Measurements from ENCODE around the gene CD44.
A peak's percentile ranks its signal among the peaks of the same experiment; 100 is the strongest.

CD44 gene

DNA sequence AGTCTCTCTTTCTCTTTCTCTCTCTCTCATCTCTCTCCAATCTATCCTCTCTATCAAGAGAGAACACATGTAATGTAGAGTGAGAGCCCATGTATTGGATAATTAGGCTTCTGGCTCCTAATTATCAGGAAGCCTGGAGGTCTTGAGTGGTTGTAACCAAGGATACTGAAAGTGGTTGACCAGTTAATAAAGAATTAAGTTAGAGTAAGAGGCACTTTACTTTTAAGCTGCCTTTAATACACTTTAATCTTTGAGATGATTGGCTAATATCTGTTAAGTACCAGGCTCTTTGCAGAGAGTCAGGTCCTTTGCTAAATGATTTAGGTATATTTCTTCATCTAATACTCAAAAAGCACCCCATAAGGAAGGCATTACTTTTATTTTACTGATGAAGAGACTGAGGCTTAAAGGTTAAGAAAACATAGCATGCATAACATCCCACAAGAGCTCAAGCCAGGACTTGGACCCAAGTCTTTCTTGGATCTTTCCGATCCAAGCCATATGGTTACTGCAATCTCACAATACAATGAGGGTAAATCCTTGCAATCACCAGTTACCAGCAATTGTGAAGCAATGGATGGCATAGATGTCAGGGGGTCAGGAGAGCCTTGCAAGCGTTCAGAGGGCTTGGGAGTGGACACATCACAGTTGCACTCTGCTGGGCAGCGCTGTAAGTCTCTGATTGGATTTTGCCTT is 22.1 kb downstream of the CD44 start:
- no peak for DNase-seq

DNA sequence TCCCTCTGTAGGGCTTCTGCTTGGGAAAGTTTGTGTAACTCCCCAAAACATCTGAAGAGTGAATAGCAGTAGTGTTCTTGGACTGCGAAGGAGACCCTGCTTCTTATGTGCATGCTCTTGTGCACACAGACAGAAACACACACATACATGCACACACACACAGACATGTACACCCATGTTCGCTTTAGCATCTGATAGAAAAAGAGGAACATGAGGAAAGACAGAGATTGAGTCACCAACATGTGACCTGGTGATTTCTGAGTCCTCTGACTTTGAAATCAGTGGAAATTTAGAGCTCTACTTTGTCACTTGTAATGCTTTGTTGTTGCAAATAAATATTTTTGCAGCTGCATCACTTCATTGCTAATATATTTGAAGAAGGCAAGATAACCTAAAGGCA is 23.8 kb downstream of the CD44 start:
- DNase-seq, result no peak

DNA sequence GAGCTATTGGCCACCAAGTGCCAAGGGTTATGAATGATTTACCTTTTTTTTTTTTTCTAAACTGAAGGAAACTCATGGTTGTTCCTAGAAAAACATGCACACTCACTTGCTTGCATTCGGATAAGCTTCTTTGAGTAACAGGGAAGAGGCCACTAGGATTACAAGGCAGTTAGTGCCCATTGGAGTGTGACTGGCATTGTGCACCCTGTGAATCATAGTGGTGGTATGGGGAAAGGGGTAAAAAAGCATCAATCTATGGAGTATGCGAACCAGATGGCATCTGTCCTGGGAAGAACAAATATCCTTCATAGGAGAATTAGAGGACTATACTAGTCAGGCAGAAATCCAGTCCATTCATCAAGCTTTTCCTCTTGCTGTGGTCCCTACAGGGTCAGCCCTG is 24.2 kb downstream of the CD44 start:
- DNase-seq, result no peak

DNA sequence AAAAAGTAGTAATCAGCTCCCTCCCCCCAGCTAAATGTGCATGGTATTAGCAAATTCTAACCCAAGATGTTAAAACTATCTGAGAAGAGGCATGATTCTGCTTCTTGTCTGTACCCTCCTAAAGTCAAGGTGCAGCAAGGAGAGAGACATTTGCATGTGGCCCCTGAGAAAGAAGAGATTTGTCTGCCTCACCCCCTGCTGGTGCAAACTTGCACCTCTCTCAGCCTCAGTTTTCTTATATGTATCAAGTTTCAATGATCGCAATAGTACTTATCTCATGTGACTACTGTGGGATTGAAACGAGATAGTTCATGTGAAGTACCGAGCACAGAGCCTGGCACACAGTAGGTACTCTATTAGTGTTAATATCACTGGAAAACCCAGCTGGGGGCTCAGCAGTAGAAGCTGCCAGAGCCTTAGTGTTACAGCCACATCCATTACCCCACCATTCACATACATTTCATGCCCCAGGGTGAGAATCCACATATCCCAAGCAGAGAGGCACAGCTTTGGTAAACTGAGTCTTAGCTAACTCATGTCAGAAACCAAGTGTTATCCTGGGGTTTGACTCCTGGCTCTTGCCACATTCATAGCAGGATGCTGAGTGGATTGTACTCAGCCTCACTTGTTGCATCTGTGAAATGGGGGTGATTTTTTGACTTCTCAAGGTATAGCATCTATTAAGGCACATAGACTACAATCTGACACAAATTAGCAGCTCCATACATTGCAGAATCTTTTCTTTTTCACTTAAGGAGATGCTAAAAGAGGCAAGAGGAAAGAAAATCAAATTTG is 24.9 kb downstream of the CD44 start:
- no peak for DNase-seq

DNA sequence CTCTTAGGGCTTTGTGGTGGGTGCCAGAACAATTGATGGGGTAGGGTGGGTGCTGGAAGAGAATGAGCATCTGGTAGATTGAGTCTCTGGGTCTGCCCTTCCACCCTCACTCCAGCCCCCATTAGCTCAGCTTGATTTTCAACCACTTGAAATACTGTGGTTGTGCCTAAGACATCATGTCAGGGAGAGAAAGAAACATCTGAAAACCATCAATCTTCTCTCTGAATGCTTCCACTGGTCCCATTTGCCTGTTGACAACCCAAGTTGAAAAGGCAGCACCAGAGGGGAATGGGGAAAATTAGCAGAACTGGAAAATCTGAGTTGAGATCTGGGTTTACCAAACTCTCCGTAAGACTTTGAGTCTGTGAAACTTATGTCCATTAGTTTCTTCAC is 26.1 kb downstream of the CD44 start:
- no peak for DNase-seq

DNA sequence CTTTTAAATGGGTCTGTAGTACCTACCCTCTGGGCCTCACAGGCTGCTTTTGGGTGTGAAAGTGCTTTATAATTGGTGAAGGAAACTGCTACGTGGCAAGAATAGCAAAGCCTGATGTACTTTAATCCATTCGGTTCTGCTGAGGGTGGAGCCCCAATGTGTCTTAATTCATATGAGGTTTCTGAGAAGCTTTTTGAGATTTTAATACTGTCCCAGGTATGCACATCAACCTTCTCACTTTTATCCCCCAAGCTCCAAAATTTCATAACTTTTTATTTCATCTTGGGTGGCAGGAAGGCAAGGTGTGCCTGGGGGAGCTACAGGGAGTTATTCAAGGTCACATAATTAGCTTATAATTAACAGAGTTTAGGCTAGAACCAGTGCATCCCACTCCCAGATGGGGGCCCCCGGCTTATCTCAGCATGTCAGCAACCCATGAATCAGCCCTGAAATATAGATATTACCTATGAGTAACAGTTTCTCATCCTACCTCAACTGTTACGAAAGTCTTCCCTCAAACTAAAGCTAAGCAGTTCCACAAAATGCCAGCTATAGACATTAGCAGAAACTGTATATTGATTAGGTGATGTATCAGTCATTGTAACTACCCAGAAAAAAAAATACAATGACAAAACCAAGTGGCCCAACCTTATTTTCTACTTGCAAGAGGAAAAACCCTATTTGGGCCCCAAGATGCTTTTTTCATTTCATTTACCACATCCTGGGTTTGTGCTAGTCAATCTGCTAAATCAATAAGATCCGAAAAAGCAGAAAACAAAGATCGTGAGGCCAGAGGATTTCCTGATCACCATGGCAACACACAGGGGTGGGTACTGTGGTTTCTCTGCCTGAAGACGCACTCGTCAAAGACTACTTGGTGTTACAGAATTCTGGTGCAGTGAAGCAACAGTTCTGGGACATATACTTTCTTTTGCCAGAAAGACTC is 26.7 kb downstream of the CD44 start:
- DNase-seq, result no peak

DNA sequence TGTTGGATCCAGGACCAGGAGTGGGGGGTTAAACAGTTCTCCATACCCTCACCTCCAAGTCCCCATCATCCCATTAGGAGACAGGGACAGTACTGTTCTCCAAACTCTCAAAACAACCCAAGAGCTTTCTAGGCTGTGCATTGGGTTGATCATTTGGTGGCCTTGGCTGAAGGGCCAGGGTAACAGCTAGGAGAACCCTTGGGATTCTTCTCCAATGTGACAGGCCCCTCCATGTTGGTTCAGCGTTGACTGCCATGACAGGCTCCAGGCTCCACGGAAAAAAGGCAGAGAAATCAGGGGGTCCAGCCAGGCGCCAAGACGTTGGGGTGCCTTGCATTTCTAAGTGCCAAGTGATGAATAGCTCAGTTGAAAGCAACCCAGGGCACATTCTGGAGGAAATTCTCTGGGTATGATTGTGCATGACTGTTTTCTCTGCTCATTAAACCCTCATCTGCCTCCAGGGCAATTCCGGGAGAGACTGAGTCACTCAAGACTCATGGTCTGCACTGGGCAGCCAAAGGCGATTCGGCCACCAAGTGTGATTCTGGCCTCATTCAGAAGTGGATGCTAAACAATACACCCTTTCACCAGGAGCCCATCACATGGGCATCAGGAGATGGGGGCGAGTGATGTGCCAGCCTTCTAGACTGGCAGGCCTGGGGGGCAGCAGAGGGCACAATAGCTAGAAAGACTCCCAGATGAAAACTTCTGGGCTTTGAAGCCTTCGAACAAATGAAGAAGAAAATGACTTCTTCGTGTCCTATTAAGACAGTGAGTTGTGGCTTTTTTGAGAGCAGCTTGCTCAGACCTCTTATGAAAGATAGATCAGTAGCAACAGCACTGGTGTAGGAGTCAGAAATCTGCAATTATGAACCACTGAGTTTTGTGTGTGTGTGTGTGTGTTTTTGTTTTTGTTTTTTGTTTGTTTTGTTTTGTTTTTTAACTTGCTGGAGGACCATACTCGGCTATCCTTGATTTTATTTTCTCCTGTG is 27.7 kb downstream of the CD44 start:
- peak; percentile 89 for DNase-seq

DNA sequence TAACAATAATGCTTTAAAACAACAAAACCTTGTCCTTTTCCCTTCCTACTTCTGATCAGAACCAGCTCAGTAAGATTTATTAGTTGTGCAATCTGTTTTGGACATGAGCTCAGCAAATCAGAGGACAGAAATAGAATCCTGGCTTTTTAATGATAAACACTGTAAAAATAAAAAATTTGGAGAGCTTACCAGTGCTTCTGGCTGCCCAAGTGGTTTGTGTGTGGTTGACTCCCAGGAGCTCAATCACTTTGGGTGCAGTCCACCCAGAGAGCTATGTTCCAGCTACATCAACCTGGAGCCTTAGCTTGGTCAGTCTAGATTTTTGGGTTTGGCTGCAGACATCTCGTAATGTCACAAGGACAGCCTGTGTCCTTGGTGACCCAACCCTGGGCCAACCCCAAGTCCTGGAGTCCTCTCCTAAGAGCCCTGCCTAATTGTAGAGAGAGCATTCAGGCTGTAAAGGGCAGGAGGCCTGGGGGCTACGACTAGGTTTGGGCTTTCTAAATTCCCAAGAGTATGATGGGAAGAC is 28.5 kb downstream of the CD44 start:
- no peak for DNase-seq

DNA sequence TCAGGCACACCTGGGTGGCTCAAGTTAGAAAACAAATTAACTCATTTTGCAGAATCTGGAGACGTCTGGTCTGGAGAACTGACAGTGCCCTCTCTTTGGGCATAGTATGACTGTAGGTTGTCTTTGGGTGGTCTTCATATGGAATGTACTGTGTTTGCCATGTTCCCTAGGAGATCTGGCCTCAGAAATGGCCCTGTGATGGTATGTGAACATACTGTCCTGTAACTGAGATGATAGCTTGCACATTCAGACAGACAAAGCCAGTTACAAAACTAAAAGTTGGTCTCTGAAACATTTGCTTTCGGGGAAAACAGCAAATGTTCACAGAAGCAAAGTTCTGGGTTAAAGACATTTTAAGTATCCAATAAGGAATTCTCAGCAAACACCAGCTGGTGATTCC is 29.7 kb downstream of the CD44 start:
- no peak for DNase-seq

DNA sequence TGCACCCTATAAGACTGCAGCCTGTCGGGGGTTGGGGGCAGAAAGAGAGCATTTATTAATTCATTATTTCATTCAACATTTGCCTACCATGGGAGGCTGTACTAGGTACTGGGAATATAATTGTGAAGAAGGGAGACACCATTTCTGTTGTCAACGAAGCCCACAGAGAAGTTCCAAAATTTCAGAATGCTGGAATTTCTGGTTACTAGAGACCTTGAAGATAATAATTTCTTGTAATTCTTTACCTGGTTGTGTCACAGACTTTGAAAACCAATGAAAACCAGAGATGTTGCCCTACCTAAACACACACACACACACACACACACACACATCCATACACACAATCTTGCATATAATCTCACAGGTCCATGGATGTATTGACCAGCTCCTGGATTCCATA is 30.1 kb downstream of the CD44 start:
- no peak for DNase-seq

DNA sequence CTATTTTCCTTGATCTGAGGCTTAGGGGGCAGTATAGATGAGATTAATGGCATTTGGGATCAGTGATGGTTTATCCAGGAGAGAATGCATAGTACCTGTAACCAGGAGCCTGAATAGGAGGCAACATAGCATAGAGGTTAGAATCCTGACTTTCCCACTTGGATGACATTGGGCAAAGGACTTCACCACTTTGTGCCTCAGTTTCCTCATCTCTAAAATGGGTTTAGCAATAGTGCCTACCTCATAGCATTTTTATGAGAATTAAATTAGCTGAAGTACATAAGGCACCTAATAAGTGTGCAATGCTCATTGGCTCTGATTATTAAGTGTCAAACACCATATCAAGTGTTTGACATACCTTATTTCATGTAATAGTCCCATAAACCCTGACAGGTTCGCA is 30.8 kb downstream of the CD44 start:
- no peak for DNase-seq

DNA sequence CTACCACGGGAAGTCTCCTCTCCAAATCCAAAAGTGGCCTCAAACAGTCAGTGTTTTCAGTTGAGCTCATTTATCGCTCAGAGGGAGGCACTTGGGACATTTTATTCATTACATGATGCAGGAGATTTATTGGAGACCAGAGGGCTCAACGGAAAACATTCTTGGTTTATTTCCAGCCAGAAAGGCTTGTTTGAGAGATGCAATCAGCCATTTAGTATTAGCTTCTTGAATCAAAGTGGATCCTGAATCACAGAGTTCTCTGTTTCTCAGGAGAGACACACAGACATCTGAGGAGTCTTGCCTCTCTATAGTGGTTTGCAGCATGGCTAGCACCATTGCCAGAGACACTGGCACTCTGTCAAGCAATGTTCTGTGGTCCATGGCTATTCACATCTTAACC is 31.5 kb downstream of the CD44 start:
- DNase-seq, result no peak

DNA sequence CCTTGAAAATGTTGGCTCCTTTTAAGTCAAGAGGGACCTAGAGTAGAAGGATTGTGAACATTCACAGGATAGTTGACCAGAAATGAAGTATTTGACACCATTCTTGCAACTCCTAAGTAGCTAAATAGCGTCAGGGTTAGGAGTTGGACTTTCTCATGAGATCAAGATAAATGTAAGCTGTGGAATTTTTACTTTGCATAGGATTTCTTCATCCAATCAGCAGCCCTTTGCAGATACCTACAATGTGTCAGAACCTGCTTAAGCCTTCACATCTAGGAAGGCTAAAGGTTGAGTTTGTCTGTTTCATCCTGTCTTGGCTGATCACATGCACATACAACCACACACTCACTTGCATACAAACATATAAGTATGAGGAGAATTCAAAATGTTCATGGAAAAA is 32.3 kb downstream of the CD44 start:
- no peak for DNase-seq

DNA sequence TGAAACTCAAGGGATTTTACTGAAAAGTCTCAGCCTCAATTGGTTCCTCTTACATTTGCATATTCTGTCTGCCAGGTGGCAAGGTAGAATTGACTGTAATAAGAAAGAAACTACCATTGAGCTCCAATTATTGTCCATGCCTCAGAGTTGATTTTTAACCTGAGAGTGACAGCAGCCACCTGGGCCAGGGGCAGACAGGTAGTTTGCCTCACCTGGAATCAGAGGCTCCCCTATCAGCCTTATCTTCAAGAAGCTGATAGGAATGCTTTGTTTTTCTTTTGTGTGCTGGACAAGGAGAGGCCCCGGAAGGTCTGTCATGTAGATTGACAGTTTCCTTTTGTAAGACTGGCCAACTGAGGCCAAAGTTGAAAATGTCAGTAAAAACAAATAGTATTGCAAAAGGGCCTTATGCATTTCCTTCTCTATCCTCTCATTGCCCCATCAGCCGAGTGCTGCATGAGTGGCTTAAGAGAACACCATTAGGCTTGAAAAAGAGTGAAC is 34.1 kb downstream of the CD44 start:
- DNase-seq, result no peak

DNA sequence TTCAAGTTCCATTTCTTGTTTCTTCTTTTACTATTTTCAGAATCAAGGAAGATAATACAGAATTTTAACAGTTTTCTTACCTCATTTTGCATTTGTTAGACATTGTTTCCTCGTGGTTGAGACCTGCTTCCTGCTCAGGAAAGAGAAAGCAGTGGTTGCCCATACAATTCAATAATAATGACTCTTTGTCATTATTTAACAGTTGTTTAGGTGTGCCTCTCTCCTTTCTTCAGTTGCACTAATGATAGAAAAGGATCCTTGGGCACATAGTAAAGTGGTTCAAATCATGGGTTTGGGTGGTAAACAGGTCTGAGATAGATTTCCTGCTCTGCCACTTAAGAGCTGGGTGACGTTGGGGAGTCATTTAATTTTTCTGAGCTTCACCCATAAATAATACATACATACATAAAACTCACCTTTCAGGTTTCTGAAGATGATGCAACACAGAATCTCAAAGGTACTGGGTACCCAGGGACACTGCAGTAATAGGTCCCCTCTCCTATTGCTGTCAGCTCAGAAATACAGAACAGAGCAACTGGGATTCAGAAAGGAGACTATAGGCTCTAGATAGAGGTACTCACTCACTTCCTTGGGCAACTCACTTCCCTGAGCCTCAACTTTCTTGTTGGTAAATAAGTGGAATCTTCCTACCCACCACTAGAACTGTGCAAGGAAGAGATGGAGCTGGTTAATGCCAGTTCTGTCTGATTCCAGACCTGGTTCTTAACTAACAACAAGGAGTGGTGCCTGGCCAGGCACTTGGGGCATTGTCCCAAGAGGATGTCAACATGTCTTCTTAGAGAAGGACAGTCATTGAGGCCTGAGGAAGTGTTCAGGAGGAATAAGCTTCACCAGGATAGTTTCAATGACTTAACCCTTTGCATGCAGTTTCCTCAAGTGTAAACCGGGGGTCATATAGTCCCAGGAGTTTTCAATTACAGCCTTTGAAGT is 34.9 kb downstream of the CD44 start:
- DNase-seq, result no peak

DNA sequence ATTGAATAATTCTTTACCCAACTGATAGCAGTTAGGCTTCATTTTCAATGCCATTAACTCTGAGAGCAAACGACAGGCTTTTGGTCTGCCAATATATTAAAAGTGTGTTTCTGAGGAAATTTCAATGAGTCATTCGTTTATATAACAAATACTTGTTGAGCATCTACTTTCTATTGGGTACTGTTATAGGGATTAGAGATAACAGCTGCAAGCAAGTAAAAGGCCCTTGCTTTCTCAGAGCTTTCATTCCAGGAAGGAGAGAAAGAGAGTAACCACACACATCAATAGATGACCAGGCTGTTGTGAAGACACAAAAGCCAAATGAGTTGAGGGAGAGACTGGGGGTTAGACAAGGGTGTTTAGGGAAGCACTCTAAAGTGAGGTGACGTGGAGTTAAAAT is 35.7 kb downstream of the CD44 start:
- DNase-seq, result no peak

DNA sequence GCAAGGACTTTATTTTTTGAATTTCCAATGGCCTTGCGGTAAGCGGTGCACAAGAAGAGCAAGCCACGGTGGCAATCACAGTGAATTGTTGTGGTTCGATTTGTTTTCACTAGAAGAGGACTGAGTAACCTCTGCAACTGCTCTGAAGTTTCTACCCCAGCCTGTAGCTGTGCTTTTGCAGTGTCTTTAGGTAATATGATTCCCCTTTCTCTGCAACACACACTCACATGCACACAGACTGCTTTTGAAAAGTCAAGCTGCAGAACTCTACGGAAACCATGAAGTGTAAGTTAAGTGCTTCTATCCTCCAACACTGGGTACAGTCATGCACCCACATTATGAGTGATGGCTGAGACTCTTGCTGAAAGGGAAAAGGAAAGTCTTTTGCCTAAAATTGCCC is 38.4 kb downstream of the CD44 start:
- no peak for DNase-seq

DNA sequence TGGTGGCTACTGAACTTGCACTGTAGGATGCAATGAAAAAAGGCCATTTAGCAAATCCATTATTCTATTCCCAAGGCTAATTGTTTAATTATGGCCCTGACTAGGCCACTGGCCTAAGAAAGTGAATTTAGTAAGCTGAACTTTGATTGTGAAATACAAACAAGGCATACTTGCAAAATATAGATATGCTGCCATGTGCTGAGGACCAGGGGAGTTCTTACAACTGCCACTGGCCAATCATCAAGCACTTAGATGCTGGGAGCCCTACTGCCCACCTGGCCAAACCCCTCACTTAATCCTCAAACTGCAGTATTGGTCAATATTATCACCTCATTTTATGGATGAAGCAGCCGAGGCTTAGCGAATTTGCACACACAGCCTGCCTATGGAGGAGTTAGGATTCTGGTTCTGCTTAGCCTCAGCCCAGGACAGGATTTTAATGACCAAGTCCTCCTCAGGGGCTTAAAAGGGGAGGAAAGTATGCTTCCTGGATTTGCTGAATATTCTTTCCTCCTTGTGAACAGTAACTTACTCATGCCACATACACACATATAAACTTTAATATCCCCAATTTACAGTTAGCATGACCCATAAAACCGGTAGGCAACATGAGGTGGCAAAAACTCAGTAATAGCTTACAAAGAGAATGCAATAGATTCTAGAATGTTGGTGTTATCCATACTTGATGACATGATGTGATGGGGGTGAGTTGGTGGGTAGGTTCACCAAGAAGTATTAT is 39.3 kb downstream of the CD44 start:
- DNase-seq, result no peak

DNA sequence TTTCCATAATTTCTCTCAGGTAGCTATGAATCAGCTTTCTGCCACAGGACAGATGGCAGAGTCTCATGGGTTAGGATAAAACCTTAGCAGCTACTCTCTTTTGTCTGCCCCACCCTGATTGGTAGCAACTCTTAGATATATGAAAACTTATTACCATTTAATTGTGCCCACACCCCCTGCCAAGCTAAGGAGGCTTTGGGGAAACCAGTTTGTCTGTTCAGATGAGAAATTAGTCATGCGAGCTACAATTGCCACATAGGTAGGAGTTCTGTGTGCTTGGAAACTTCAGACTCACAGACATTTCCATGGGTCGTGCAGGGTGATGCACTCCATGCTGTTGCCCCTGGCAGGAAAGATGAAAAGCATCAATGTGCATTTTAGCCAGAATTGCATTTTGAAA is 39.9 kb downstream of the CD44 start:
- no peak for DNase-seq
